Measurements from ENCODE around the gene CHD9. TPM values are rescaled to one million over a fixed set of nuclear protein-coding genes. Genes with fewer than 3 reads are reported as not detected.

The CHD9 gene
- total RNA-seq, 1 donor from 2014 or later, result 86.0 TPM

DNA sequence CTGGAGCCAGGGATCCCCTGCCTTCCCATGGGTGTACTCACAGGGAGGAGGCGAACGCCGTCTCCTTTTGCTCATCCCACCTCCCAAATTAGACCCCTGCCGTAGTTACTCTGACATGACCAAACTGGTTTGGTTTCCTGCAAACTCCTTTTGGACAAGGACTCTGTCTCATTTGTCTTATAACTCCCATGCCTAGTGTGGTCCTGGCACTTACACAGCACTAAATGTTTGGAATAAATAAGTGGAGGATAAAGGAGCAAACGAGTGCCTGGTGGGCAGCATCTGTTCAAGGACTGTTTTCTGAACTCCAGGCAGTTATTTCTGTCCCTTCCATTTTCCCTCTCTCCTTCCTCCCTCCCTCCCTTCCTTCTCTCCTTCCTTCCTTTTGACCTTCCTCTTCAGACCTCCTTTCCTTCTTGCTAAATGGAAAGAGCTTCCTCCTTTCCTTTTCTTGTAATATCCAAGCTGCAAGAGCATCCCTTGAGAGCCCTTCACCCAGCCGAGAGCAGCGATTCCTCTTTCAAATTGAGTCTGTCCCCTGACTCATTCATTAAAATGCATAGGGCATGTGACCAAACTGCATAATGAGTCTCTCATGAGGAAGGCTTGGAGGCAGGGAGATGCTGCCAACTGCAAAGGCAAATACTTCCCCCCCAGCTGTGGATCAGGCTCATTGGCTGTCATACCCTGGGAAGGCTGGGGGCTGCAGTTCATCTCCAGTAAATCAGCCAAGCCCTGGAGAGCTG lies 36.8 kb downstream of the CHD9 start:
- Histone ChIP-seq H3F3A (ENCODE audit: low read depth) (peaks cover 38% of the 10 kb centered on the region), H3K27me3 (no peaks in the 10 kb centered on the region), H3K4me2 (peak overlapping the region; percentile 71), H3K79me2 (ENCODE audit: low read depth) (peaks cover 4% of the 10 kb centered on the region), H3K4me1 (peaks cover 35% of the 10 kb centered on the region), H3K27ac (no peak overlapping the region), H3K9me3 (ENCODE audit: low read depth) (no peaks in the 10 kb centered on the region), H3K36me3 (no peaks in the 10 kb centered on the region), H2AFZ (replicated peaks) (no peak overlapping the region), H3K4me3 (no peak overlapping the region), H4K20me1 (ENCODE audit: low read depth) (peaks cover 35% of the 10 kb centered on the region), H3K9ac (no peak overlapping the region)
- no peaks in the 10 kb centered on the region for H3K9me3 Mint-ChIP-seq
- TF ChIP-seq CTCF (IDR thresholded peaks at IDR 0.05) (no peak), EZH2phosphoT487 (IDR thresholded peaks at IDR 0.05) (no peak), EZH2 (IDR thresholded peaks at IDR 0.05) (no peak)
- H3K27ac Mint-ChIP-seq, result peak overlapping the region; percentile 92
- peak overlapping the region; percentile 76 for H3K4me3 Mint-ChIP-seq
- H3K36me3 Mint-ChIP-seq, result peaks cover 3% of the 10 kb centered on the region
- peak; percentile 48 for DNase-seq (ENCODE audit: low spot score)
- peaks cover 45% of the 10 kb centered on the region for H3K4me1 Mint-ChIP-seq
- H3K27me3 Mint-ChIP-seq (ENCODE audit: insufficient read depth, low read depth), result no peaks in the 10 kb centered on the region

GRCh38 chr16:53092284-53092683 lies 37.5 kb downstream of the CHD9 start:
- peaks cover 35% of the 10 kb centered on the region for H4K20me1 ChIP-seq (ENCODE audit: low read depth)
- H3K27me3 Mint-ChIP-seq (ENCODE audit: insufficient read depth, low read depth), result no peaks in the 10 kb centered on the region
- peak overlapping the region; percentile 65 for H3K4me3 Mint-ChIP-seq
- H3F3A ChIP-seq (ENCODE audit: low read depth), result peaks cover 40% of the 10 kb centered on the region
- TF ChIP-seq CTCF (IDR thresholded peaks at IDR 0.05) (no peak), EZH2 (IDR thresholded peaks at IDR 0.05) (no peak), EZH2phosphoT487 (IDR thresholded peaks at IDR 0.05) (no peak)
- H3K79me2 ChIP-seq (ENCODE audit: low read depth), result peaks cover 4% of the 10 kb centered on the region
- H3K4me2 ChIP-seq, result peak overlapping the region; percentile 71
- H3K9me3 ChIP-seq (ENCODE audit: low read depth), result no peaks in the 10 kb centered on the region
- H3K36me3 ChIP-seq, result no peaks in the 10 kb centered on the region
- H3K27ac Mint-ChIP-seq, result no peak overlapping the region
- no peak overlapping the region for H3K4me3 ChIP-seq
- no peak overlapping the region for H3K9ac ChIP-seq
- H3K9me3 Mint-ChIP-seq, result no peaks in the 10 kb centered on the region
- H3K4me1 Mint-ChIP-seq, result peaks cover 47% of the 10 kb centered on the region
- H3K36me3 Mint-ChIP-seq, result peaks cover 3% of the 10 kb centered on the region
- no peak overlapping the region for H2AFZ ChIP-seq (replicated peaks)
- no peak overlapping the region for H3K27ac ChIP-seq
- H3K27me3 ChIP-seq, result no peaks in the 10 kb centered on the region
- H3K4me1 ChIP-seq, result peaks cover 37% of the 10 kb centered on the region
- no peak for DNase-seq (ENCODE audit: low spot score)

DNA sequence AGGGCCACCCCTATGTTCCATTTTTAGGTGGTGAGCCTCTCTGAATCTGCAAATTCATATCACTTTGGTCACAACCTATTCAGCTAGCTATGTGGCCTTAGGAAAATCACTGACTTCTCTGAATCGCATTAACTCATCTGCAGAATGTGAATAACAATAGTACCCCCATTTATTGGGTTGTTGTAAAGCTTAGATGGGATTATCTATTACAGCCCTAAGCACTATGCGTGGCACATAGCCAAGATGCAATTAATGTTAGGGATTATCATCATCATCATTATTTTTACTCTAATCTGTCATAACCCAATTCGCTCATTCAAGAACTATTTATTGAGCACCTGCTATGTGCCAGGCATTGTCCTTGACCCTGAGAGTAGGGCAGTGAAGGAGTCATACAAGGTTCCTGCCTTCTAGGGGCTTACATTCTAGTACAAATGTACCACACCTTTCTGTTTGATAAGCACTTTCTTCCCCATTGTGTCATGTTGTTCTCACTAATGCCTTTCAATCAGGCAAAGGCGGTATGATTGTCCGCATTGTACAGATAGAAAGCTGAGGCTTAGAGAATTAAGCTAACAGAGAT lies 38.5 kb downstream of the CHD9 start:
- no peak overlapping the region for H3K27ac ChIP-seq
- H3K9ac ChIP-seq, result no peak overlapping the region
- Mint-ChIP-seq H3K4me3 (no peak overlapping the region), H3K27ac (peak overlapping the region; percentile 17), H3K9me3 (no peaks in the 10 kb centered on the region), H3K4me1 (peaks cover 51% of the 10 kb centered on the region), H3K36me3 (peaks cover 3% of the 10 kb centered on the region), H3K27me3 (ENCODE audit: insufficient read depth, low read depth) (no peaks in the 10 kb centered on the region)
- peaks cover 49% of the 10 kb centered on the region for H3F3A ChIP-seq (ENCODE audit: low read depth)
- no peaks in the 10 kb centered on the region for H3K27me3 ChIP-seq
- H3K4me1 ChIP-seq, result peaks cover 37% of the 10 kb centered on the region
- no peak for DNase-seq (ENCODE audit: low spot score)
- no peak overlapping the region for H3K4me3 ChIP-seq
- H2AFZ ChIP-seq (replicated peaks), result no peak overlapping the region
- peaks cover 35% of the 10 kb centered on the region for H4K20me1 ChIP-seq (ENCODE audit: low read depth)
- no peaks in the 10 kb centered on the region for H3K36me3 ChIP-seq
- no peak for TF ChIP-seq EZH2 (IDR thresholded peaks at IDR 0.05)
- TF ChIP-seq EZH2phosphoT487 (IDR thresholded peaks at IDR 0.05), result no peak
- TF ChIP-seq CTCF (IDR thresholded peaks at IDR 0.05), result no peak
- H3K79me2 ChIP-seq (ENCODE audit: low read depth), result peaks cover 7% of the 10 kb centered on the region
- H3K4me2 ChIP-seq, result no peak overlapping the region
- no peaks in the 10 kb centered on the region for H3K9me3 ChIP-seq (ENCODE audit: low read depth)
